Loucy (cell line): ENCODE measurements around the gene GREB1L.

Source experiments
- EZH2phosphoT487 ChIP-seq: fragments of 200-600 bp; IDR thresholded peaks from 2 replicates; pipeline ENCODE4 v1.6.1; 2018; ENCODE audit warnings: antibody characterized with exemption, mild to moderate bottlenecking, moderate library complexity, borderline replicate concordance
- TF ChIP-seq, protein P1 (sequence below): fragments of 200-600 bp; sonication (generic); conservative IDR thresholded peaks from 2 replicates; pipeline ENCODE4 v1.5.1; 2014; ENCODE audit warnings: mild to moderate bottlenecking, antibody characterized with exemption, low read length

DNA sequence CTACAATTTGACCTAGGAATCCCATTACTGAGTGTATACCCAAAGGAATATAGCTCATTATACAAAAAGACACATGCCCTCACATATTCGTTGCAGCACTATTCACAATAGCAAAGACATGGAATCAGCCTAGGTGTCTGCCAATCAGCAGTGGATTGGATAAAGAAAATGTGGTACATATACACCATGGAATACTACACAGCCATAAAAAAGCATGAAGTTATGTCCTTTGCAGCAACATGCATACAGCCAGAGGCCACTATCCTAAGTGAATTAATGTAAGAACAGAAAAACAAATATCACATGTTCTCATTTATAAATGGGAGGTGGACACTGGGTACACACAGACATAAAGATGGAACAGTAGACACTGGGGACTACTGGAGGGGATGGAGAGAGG is 54.0 kb downstream of the GREB1L start:
- TF ChIP-seq, protein P1, sequence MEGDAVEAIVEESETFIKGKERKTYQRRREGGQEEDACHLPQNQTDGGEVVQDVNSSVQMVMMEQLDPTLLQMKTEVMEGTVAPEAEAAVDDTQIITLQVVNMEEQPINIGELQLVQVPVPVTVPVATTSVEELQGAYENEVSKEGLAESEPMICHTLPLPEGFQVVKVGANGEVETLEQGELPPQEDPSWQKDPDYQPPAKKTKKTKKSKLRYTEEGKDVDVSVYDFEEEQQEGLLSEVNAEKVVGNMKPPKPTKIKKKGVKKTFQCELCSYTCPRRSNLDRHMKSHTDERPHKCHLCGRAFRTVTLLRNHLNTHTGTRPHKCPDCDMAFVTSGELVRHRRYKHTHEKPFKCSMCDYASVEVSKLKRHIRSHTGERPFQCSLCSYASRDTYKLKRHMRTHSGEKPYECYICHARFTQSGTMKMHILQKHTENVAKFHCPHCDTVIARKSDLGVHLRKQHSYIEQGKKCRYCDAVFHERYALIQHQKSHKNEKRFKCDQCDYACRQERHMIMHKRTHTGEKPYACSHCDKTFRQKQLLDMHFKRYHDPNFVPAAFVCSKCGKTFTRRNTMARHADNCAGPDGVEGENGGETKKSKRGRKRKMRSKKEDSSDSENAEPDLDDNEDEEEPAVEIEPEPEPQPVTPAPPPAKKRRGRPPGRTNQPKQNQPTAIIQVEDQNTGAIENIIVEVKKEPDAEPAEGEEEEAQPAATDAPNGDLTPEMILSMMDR, result no peak
- TF ChIP-seq EZH2phosphoT487, result no peak
